Spleen (tissue), 7 donors: ENCODE measurements around the gene NUDT9.

Experiments
- CTCF ChIP-seq, 11 experiments: fragments of 200-600 bp in 7 of 11; fragments of 450-650 bp in 4 of 11; sonication (generic) in 4 of 11; IDR thresholded peaks in 8 of 11; conservative IDR thresholded peaks in 3 of 11; 1 replicate in 7 of 11; 2 replicates in 4 of 11; pipeline versions ENCODE4 v1.4.0 to v1.8.0; 2016 to 2021; ENCODE audit warnings: antibody characterized with exemption in 11 of 11, inconsistent platforms in 4 of 11, mild to moderate bottlenecking in 1 of 11
- POLR2A ChIP-seq, 3 donors: fragments of 450-650 bp; IDR thresholded peaks; one replicate each; pipeline ENCODE4 v1.5.1; 2017; ENCODE audit warnings: antibody characterized with exemption in 3 of 3, mild to moderate bottlenecking in 1 of 3
- donor health status: DM: no; HTN: no; CAD: no; lungs with moderate emphysema.
- donor health status: DM: no; HTN: no; CAD: no.
- donor health status: DM: no; HTN: no; CAD: no.

- TF ChIP-seq CTCF (IDR thresholded peaks at IDR 0.05 in 8 of 11, conservative IDR thresholded peaks at IDR 0.05 in 3 of 11) (no peak), POLR2A (IDR thresholded peaks at IDR 0.05) (no peak)
Observed at GRCh38 chr4:87442889-87443288, 20.5 kb downstream of the NUDT9 start.
